ENCODE measurements around the gene RNF141.

RNF141 gene

DNA sequence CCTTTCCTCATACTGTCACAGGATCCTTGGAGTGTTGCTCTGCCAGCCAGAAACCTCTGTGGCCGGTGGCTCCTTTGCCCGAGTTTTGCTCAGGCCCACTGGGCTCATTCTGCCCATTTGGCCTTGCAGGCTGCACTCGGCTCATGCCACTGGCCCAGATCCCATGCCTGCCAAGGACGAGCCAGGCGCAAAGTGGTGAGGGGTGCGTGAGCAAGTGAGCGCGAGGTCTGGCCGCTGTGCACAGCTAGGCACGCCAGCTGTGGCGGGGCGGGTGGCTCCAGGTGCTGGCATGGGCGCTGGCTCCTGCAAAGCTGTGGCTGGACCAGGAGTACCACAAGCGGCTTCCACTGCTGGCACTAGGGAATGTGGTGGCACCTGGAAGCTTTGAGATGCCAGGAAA is 2.8 kb upstream of the RNF141 start:
- Histone ChIP-seq H2BK15ac (ENCODE audit: low read depth, poor library complexity, severe bottlenecking) (no peak overlapping the region), H3K4me1 (ENCODE audit: control insufficient read depth, insufficient read depth, low read depth, low read length) (no peaks in the 10 kb centered on the region), H4K91ac (ENCODE audit: low read length) (peak overlapping the region; percentile 80), H3K27ac (ENCODE audit: low read length, poor library complexity, severe bottlenecking) (no peak overlapping the region), H3K9ac (ENCODE audit: low read length) (no peak overlapping the region), H3K23ac (ENCODE audit: low read length in 2 of 2) (no peak overlapping the region), H2AK5ac (ENCODE audit: low read length, severe bottlenecking) (no peak overlapping the region), H3K18ac (ENCODE audit: low read depth in 1 of 2, low read length in 2 of 2) (no peak overlapping the region), H3K9me3 (ENCODE audit: control insufficient read depth, low read length) (no peaks in the 10 kb centered on the region), H3K79me1 (replicated peaks; ENCODE audit: low read length, poor library complexity, severe bottlenecking) (peaks cover 2% of the 10 kb centered on the region), H3K4me2 (ENCODE audit: low read length, poor library complexity, severe bottlenecking) (no peak overlapping the region), H3K4me3 (ENCODE audit: insufficient read depth in 1 of 2, low read depth in 1 of 2, low read length in 2 of 2) (no peak overlapping the region), H3K27me3 (ENCODE audit: control insufficient read depth in 1 of 2, insufficient read depth in 1 of 2, low read length in 2 of 2) (no peaks in the 10 kb centered on the region), H2BK12ac (ENCODE audit: low read length in 2 of 2) (peak overlapping the region in 1 of 2 experiments; percentile 54), H2AFZ (ENCODE audit: low read depth, low read length) (no peak overlapping the region), H3K36me3 (ENCODE audit: control insufficient read depth in 1 of 2, insufficient read depth in 2 of 2, low read depth in 1 of 2, low read length in 2 of 2) (no peaks in the 10 kb centered on the region), H2BK120ac (ENCODE audit: low read depth, low read length) (no peak overlapping the region), H3K14ac (ENCODE audit: low read length in 2 of 2) (no peak overlapping the region), H2BK5ac (ENCODE audit: low read depth, low read length, poor library complexity, severe bottlenecking) (no peak overlapping the region), H3K4ac (ENCODE audit: low read depth in 1 of 2, low read length in 2 of 2) (no peak overlapping the region), H4K8ac (ENCODE audit: low read length) (no peak overlapping the region)
- WGBS: 95% methylated on average over 13 of the region's 14 CpGs
- no peak for DNase-seq

DNA sequence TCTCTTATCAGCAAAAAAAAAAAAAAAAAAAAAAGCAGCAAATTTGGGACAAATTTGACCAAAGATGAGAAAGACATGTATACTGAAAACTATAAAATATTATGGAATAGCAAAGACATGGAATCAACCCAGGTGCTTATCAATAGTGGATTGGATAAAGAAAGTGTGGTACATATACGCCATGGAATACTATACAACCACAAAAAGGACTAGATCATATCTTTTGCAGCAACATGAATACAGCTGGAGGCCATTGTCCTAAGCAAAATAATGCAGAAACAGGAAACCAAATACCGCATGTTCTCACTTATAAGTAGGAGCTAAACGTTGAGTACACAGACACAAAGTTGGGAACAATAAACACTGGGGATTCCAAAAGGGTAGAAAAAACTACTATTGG is 1.8 kb upstream of the RNF141 start:
- Histone ChIP-seq H3K4me1 (ENCODE audit: control insufficient read depth, insufficient read depth, low read depth, low read length) (no peaks in the 10 kb centered on the region), H2AFZ (ENCODE audit: low read depth, low read length) (no peak overlapping the region), H3K4me3 (ENCODE audit: insufficient read depth in 1 of 2, low read depth in 1 of 2, low read length in 2 of 2) (no peak overlapping the region), H3K14ac (ENCODE audit: low read length in 2 of 2) (no peak overlapping the region), H4K91ac (ENCODE audit: low read length) (no peak overlapping the region), H2BK15ac (ENCODE audit: low read depth, poor library complexity, severe bottlenecking) (no peak overlapping the region), H2BK12ac (ENCODE audit: low read length in 2 of 2) (no peak overlapping the region), H3K4ac (ENCODE audit: low read depth in 1 of 2, low read length in 2 of 2) (no peak overlapping the region), H2BK5ac (ENCODE audit: low read depth, low read length, poor library complexity, severe bottlenecking) (no peak overlapping the region), H3K9ac (ENCODE audit: low read length) (no peak overlapping the region), H3K9me3 (ENCODE audit: control insufficient read depth, low read length) (no peaks in the 10 kb centered on the region), H3K4me2 (ENCODE audit: low read length, poor library complexity, severe bottlenecking) (no peak overlapping the region), H3K18ac (ENCODE audit: low read depth in 1 of 2, low read length in 2 of 2) (no peak overlapping the region), H4K8ac (ENCODE audit: low read length) (no peak overlapping the region), H2AK5ac (ENCODE audit: low read length, severe bottlenecking) (no peak overlapping the region), H3K36me3 (ENCODE audit: control insufficient read depth in 1 of 2, insufficient read depth in 2 of 2, low read depth in 1 of 2, low read length in 2 of 2) (no peaks in the 10 kb centered on the region), H3K23ac (ENCODE audit: low read length in 2 of 2) (no peak overlapping the region), H2BK120ac (ENCODE audit: low read depth, low read length) (no peak overlapping the region), H3K27me3 (ENCODE audit: control insufficient read depth in 1 of 2, insufficient read depth in 1 of 2, low read length in 2 of 2) (no peaks in the 10 kb centered on the region), H3K79me1 (replicated peaks; ENCODE audit: low read length, poor library complexity, severe bottlenecking) (peaks cover 5% of the 10 kb centered on the region), H3K27ac (ENCODE audit: low read length, poor library complexity, severe bottlenecking) (no peak overlapping the region)
- WGBS: 100% methylated on average over 3 of the region's 3 CpGs
- no peak for DNase-seq

DNA sequence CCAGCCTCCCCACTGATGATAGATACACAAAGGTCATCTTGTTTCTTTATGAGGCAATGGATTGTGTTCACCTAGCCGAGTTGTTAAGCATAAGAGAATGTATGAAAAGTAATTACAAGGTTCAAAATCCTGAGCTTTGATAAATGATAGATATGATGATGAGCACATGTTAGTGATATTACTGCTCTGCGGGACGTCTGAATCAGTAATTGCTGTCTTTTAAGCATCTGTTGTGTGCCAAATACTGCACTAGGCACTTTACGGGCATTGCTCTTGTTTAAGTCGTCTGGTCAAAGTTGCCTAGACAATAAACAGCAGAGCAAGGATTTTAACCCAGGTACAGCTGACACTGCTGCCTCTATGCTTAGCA is 559 bp upstream of the RNF141 start:
- H3K9me3 ChIP-seq (ENCODE audit: control insufficient read depth, low read length): no peaks in the 10 kb centered on the region
- peak overlapping the region; percentile 88 to 92 for H3K4me3 ChIP-seq (ENCODE audit: insufficient read depth in 1 of 2, low read depth in 1 of 2, low read length in 2 of 2)
- no peaks in the 10 kb centered on the region for H3K27me3 ChIP-seq (ENCODE audit: control insufficient read depth in 1 of 2, insufficient read depth in 1 of 2, low read length in 2 of 2)
- no peak overlapping the region for H2BK5ac ChIP-seq (ENCODE audit: low read depth, low read length, poor library complexity, severe bottlenecking)
- peak overlapping the region in 1 of 2 experiments; percentile 83 for H3K23ac ChIP-seq (ENCODE audit: low read length in 2 of 2)
- peak overlapping the region; percentile 78 for H4K8ac ChIP-seq (ENCODE audit: low read length)
- peaks cover 8% of the 10 kb centered on the region for H3K79me1 ChIP-seq (replicated peaks; ENCODE audit: low read length, poor library complexity, severe bottlenecking)
- peak overlapping the region; percentile 79 for H3K4me2 ChIP-seq (ENCODE audit: low read length, poor library complexity, severe bottlenecking)
- no peaks in the 10 kb centered on the region for H3K4me1 ChIP-seq (ENCODE audit: control insufficient read depth, insufficient read depth, low read depth, low read length)
- peak overlapping the region; percentile 97 for H3K9ac ChIP-seq (ENCODE audit: low read length)
- no peaks in the 10 kb centered on the region for H3K36me3 ChIP-seq (ENCODE audit: control insufficient read depth in 1 of 2, insufficient read depth in 2 of 2, low read depth in 1 of 2, low read length in 2 of 2)
- H2BK12ac ChIP-seq (ENCODE audit: low read length in 2 of 2): peak overlapping the region; percentile 71 to 91
- H3K14ac ChIP-seq (ENCODE audit: low read length in 2 of 2): no peak overlapping the region
- peak overlapping the region in 1 of 2 experiments; percentile 16 for H3K18ac ChIP-seq (ENCODE audit: low read depth in 1 of 2, low read length in 2 of 2)
- H3K4ac ChIP-seq (ENCODE audit: low read depth in 1 of 2, low read length in 2 of 2): peak overlapping the region in 1 of 2 experiments; percentile 71
- H2AFZ ChIP-seq (ENCODE audit: low read depth, low read length): peak overlapping the region; percentile 99
- no peak overlapping the region for H3K27ac ChIP-seq (ENCODE audit: low read length, poor library complexity, severe bottlenecking)
- peak overlapping the region; percentile 15 for H2BK15ac ChIP-seq (ENCODE audit: low read depth, poor library complexity, severe bottlenecking)
- 74% methylated on average over 5 of the region's 5 CpGs for WGBS
- H2AK5ac ChIP-seq (ENCODE audit: low read length, severe bottlenecking): no peak overlapping the region
- DNase-seq: no peak
- no peak overlapping the region for H2BK120ac ChIP-seq (ENCODE audit: low read depth, low read length)
- no peak overlapping the region for H4K91ac ChIP-seq (ENCODE audit: low read length)

DNA sequence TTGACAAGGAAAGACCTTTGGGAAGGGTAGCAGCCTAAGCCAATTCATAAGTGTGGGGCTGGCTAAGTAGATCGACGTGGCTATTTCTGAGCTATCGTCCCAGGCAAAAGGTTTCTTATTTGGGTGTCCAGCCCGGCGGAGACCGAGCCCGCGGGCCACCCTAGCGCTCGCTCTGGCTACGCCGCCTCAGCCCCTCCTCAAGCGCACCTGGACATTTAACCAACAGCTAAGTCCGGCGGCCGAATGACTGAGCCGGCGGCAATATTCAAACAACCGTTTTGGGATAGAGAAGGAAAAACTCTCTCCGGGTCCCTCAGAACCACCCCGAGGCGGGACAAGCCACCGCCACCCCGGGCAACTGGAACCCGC is 457 bp downstream of the RNF141 start:
- Histone ChIP-seq H3K18ac (ENCODE audit: low read depth in 1 of 2, low read length in 2 of 2) (peak overlapping the region; percentile 50 to 83), H2BK120ac (ENCODE audit: low read depth, low read length) (peak overlapping the region; percentile 61), H3K36me3 (ENCODE audit: control insufficient read depth in 1 of 2, insufficient read depth in 2 of 2, low read depth in 1 of 2, low read length in 2 of 2) (no peaks in the 10 kb centered on the region), H3K14ac (ENCODE audit: low read length in 2 of 2) (no peak overlapping the region), H2BK5ac (ENCODE audit: low read depth, low read length, poor library complexity, severe bottlenecking) (peak overlapping the region; percentile 31), H3K27me3 (ENCODE audit: control insufficient read depth in 1 of 2, insufficient read depth in 1 of 2, low read length in 2 of 2) (no peaks in the 10 kb centered on the region), H3K4me3 (ENCODE audit: insufficient read depth in 1 of 2, low read depth in 1 of 2, low read length in 2 of 2) (peak overlapping the region; percentile 88 to 92), H2AK5ac (ENCODE audit: low read length, severe bottlenecking) (no peak overlapping the region), H3K79me1 (replicated peaks; ENCODE audit: low read length, poor library complexity, severe bottlenecking) (peaks cover 15% of the 10 kb centered on the region), H4K91ac (ENCODE audit: low read length) (peak overlapping the region; percentile 50), H2BK12ac (ENCODE audit: low read length in 2 of 2) (no peak overlapping the region), H2BK15ac (ENCODE audit: low read depth, poor library complexity, severe bottlenecking) (peak overlapping the region; percentile 69), H3K23ac (ENCODE audit: low read length in 2 of 2) (no peak overlapping the region), H3K4me1 (ENCODE audit: control insufficient read depth, insufficient read depth, low read depth, low read length) (no peaks in the 10 kb centered on the region), H4K8ac (ENCODE audit: low read length) (peak overlapping the region; percentile 91), H3K9me3 (ENCODE audit: control insufficient read depth, low read length) (no peaks in the 10 kb centered on the region), H3K4ac (ENCODE audit: low read depth in 1 of 2, low read length in 2 of 2) (peak overlapping the region; percentile 75 to 83), H3K9ac (ENCODE audit: low read length) (peak overlapping the region; percentile 97), H3K4me2 (ENCODE audit: low read length, poor library complexity, severe bottlenecking) (peak overlapping the region; percentile 98), H2AFZ (ENCODE audit: low read depth, low read length) (peak overlapping the region; percentile 88), H3K27ac (ENCODE audit: low read length, poor library complexity, severe bottlenecking) (peak overlapping the region; percentile 32)
- WGBS: under 1% methylated on average over 25 of the region's 25 CpGs
- no peak for DNase-seq

All from mesenchymal stem cell (in vitro differentiated cells and primary cell).